Measurements from ENCODE around the gene USP27X. TPM values are rescaled to one million over a fixed set of nuclear protein-coding genes. Genes with fewer than 3 reads are reported as not detected.

The USP27X gene
- 1 to 10 TPM; 1.3 to 4.5 (median 1.4) TPM for total RNA-seq
- long read RNA-seq, donor 1, partial matches to known transcripts = 0 of 1 reads
- long read RNA-seq, donor 1, other reads (novel, unspliced or antisense) = 0 of 1 reads
- long read RNA-seq, donor 2 = 0 reads

- Histone ChIP-seq H3K4me3 (peak within 1 kb of the TSS; percentile 26), H3K4me1 (ENCODE audit: low read depth) (no peaks in the 10 kb centered on the region), H3K36me3 (ENCODE audit: low read depth) (no peaks in the 10 kb centered on the region), H3K9me3 (no peaks in the 10 kb centered on the region)
- no peak for TF ChIP-seq CTCF (IDR thresholded peaks at IDR 0.05)
- intact Hi-C loops (cut with DNase I, micrococcal nuclease) = no loop called here
- ATAC-seq (peak; percentile 95), DNase-seq (peak; percentile 76 to 86 (median 86))
Observed at GRCh38 chrX:49878834-49879655, at the start of gene USP27X. Gene USP27X, plus strand, starts transcription at chrX:49879484. Its CDS starts 824 bp downstream, at chrX:49880308.

GRCh38 chrX:49838374-49838773 lies 40.9 kb upstream of the USP27X start:
- no peak overlapping the region for H3K4me3 ChIP-seq
- ATAC-seq (peak; percentile 58), DNase-seq (peak in 1 of 3 donors; percentile 19)
- no peaks in the 10 kb centered on the region for H3K9me3 ChIP-seq
- no peaks in the 10 kb centered on the region for H3K36me3 ChIP-seq (ENCODE audit: low read depth)
- no peak for TF ChIP-seq CTCF (IDR thresholded peaks at IDR 0.05)
- no peaks in the 10 kb centered on the region for H3K4me1 ChIP-seq (ENCODE audit: low read depth)
- intact Hi-C loops (cut with DNase I, micrococcal nuclease) = no loop called here

- no peak for TF ChIP-seq CTCF (IDR thresholded peaks at IDR 0.05)
- no peaks in the 10 kb centered on the region for H3K4me1 ChIP-seq (ENCODE audit: low read depth)
- peak; percentile 74 for ATAC-seq
- H3K4me3 ChIP-seq = no peak overlapping the region
- DNase-seq = peak; percentile 37 to 53 (median 41)
- no peaks in the 10 kb centered on the region for H3K9me3 ChIP-seq
- H3K36me3 ChIP-seq (ENCODE audit: low read depth) = no peaks in the 10 kb centered on the region
- intact Hi-C loops (cut with DNase I, micrococcal nuclease) = no loop called here
Observed at GRCh38 chrX:49840679-49841078, 38.6 kb upstream of the USP27X start.

- intact Hi-C loops (cut with DNase I, micrococcal nuclease) = no loop called here
- no peak for TF ChIP-seq CTCF (IDR thresholded peaks at IDR 0.05)
- Histone ChIP-seq H3K36me3 (ENCODE audit: low read depth) (no peaks in the 10 kb centered on the region), H3K4me3 (no peak overlapping the region), H3K4me1 (ENCODE audit: low read depth) (no peaks in the 10 kb centered on the region), H3K9me3 (no peaks in the 10 kb centered on the region)
- ATAC-seq (no peak), DNase-seq (no peak)
Observed at GRCh38 chrX:49842621-49843020, 36.7 kb upstream of the USP27X start.

- Histone ChIP-seq H3K4me3 (no peak overlapping the region), H3K36me3 (ENCODE audit: low read depth) (no peaks in the 10 kb centered on the region), H3K9me3 (no peaks in the 10 kb centered on the region), H3K4me1 (ENCODE audit: low read depth) (no peaks in the 10 kb centered on the region)
- TF ChIP-seq CTCF (IDR thresholded peaks at IDR 0.05) = no peak
- intact Hi-C loops (cut with DNase I, micrococcal nuclease) = no loop called here
- no peak for DNase-seq
- no peak for ATAC-seq
Observed at GRCh38 chrX:49844611-49845010, 34.7 kb upstream of the USP27X start.

All from mucosa of descending colon (tissue), 3 donors.